Measurements from ENCODE around the gene CRBN. TPM values are rescaled to one million over a fixed set of nuclear protein-coding genes. Genes with fewer than 3 reads are reported as not detected.

Gene CRBN
- total and polyA plus RNA-seq, 5 donors from 2014 or later = 129 to 179 (median 166) TPM

DNA sequence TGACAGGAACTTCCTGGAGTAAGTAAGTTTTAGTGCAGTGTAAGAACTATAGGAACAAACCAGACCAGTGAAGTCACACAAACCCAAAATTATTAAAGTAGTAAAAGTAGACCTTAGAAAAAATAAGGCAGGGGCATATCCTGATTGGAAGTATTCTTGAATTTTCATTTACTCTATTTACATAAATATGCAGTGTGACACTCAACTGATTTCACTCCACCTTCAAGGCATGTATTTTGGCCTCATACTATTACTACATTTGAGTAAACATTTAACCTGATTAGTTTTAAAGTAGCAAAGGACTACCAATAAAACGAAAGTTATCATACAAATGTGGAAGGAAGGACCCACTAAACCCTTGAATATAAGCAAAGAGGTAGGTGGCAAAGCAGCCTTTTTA, 29.9 kb downstream of the CRBN start:
- Mint-ChIP-seq H3K9me3 (no peaks in the 10 kb centered on the region), H3K36me3 (peaks cover 42% of the 10 kb centered on the region), H3K27ac (peak overlapping the region in 2 of 3 donors; percentile 16 to 54), H3K27me3 (no peaks in the 10 kb centered on the region), H3K4me3 (no peak overlapping the region), H3K4me1 (peaks cover 4 to 26% (median 19%) of the 10 kb centered on the region in 4 donors)
- Histone ChIP-seq H3K9me3 (ENCODE audit: control insufficient read depth in 2 of 2, low read length in 2 of 2) (no peaks in the 10 kb centered on the region), H3K27me3 (ENCODE audit: control insufficient read depth, insufficient read depth, low read length) (no peaks in the 10 kb centered on the region), H3K27ac (ENCODE audit: insufficient read depth, low read length, poor library complexity, severe bottlenecking) (peak overlapping the region; percentile 38), H3K36me3 (ENCODE audit: control insufficient read depth, insufficient read depth, low read length) (peaks cover 96% of the 10 kb centered on the region), H3K4me1 (ENCODE audit: control insufficient read depth, insufficient read depth, low read length, poor library complexity, severe bottlenecking) (no peaks in the 10 kb centered on the region), H3K4me3 (ENCODE audit: low read depth, low read length) (no peak overlapping the region)
- ATAC-seq (ENCODE audit: low read depth in 2 of 2) (no peak), DNase-seq (no peak)

GRCh38 chr3:3145831-3146230, 33.7 kb downstream of the CRBN start:
- no peak overlapping the region for H3K27ac Mint-ChIP-seq
- no peaks in the 10 kb centered on the region for H3K4me1 ChIP-seq (ENCODE audit: control insufficient read depth, insufficient read depth, low read length, poor library complexity, severe bottlenecking)
- no peaks in the 10 kb centered on the region for H3K9me3 ChIP-seq (ENCODE audit: control insufficient read depth in 2 of 2, low read length in 2 of 2)
- H3K9me3 Mint-ChIP-seq = no peaks in the 10 kb centered on the region
- H3K27ac ChIP-seq (ENCODE audit: insufficient read depth, low read length, poor library complexity, severe bottlenecking) = no peak overlapping the region
- no peak for ATAC-seq (ENCODE audit: low read depth in 2 of 2)
- H3K36me3 Mint-ChIP-seq = peaks cover 42% of the 10 kb centered on the region
- DNase-seq = no peak
- no peak overlapping the region for H3K4me3 Mint-ChIP-seq
- H3K36me3 ChIP-seq (ENCODE audit: control insufficient read depth, insufficient read depth, low read length) = peaks cover 95% of the 10 kb centered on the region
- peaks cover 9 to 16% (median 11%) of the 10 kb centered on the region in 4 donors for H3K4me1 Mint-ChIP-seq
- no peaks in the 10 kb centered on the region for H3K27me3 Mint-ChIP-seq
- no peaks in the 10 kb centered on the region for H3K27me3 ChIP-seq (ENCODE audit: control insufficient read depth, insufficient read depth, low read length)
- H3K4me3 ChIP-seq (ENCODE audit: low read depth, low read length) = no peak overlapping the region

- no peaks in the 10 kb centered on the region for H3K27me3 Mint-ChIP-seq
- H3K27ac Mint-ChIP-seq = peak overlapping the region in 1 of 3 donors; percentile 6
- peaks cover 89% of the 10 kb centered on the region for H3K36me3 ChIP-seq (ENCODE audit: control insufficient read depth, insufficient read depth, low read length)
- no peak overlapping the region for H3K27ac ChIP-seq (ENCODE audit: insufficient read depth, low read length, poor library complexity, severe bottlenecking)
- no peaks in the 10 kb centered on the region for H3K4me1 ChIP-seq (ENCODE audit: control insufficient read depth, insufficient read depth, low read length, poor library complexity, severe bottlenecking)
- H3K36me3 Mint-ChIP-seq = peaks cover 63% of the 10 kb centered on the region
- no peak overlapping the region for H3K4me3 Mint-ChIP-seq
- H3K9me3 Mint-ChIP-seq = no peaks in the 10 kb centered on the region
- no peaks in the 10 kb centered on the region for H3K27me3 ChIP-seq (ENCODE audit: control insufficient read depth, insufficient read depth, low read length)
- H3K4me1 Mint-ChIP-seq = peaks cover 14 to 29% (median 22%) of the 10 kb centered on the region in 4 donors
- H3K9me3 ChIP-seq (ENCODE audit: control insufficient read depth in 2 of 2, low read length in 2 of 2) = no peaks in the 10 kb centered on the region
- DNase-seq = no peak
- H3K4me3 ChIP-seq (ENCODE audit: low read depth, low read length) = no peak overlapping the region
- ATAC-seq (ENCODE audit: low read depth in 2 of 2) = no peak
Observed at GRCh38 chr3:3141939-3142338, 37.6 kb downstream of the CRBN start.

GRCh38 chr3:3137526-3137925, 42.0 kb downstream of the CRBN start:
- Histone ChIP-seq H3K4me3 (ENCODE audit: low read depth, low read length) (no peak overlapping the region), H3K27ac (ENCODE audit: insufficient read depth, low read length, poor library complexity, severe bottlenecking) (no peak overlapping the region), H3K27me3 (ENCODE audit: control insufficient read depth, insufficient read depth, low read length) (no peaks in the 10 kb centered on the region), H3K9me3 (ENCODE audit: control insufficient read depth in 2 of 2, low read length in 2 of 2) (no peaks in the 10 kb centered on the region), H3K4me1 (ENCODE audit: control insufficient read depth, insufficient read depth, low read length, poor library complexity, severe bottlenecking) (peaks cover 13% of the 10 kb centered on the region), H3K36me3 (ENCODE audit: control insufficient read depth, insufficient read depth, low read length) (peaks cover 60% of the 10 kb centered on the region)
- peak overlapping the region in 1 of 4 donors; percentile 66 for H3K4me3 Mint-ChIP-seq
- no peaks in the 10 kb centered on the region for H3K27me3 Mint-ChIP-seq
- peaks cover 31 to 61% (median 52%) of the 10 kb centered on the region in 4 donors for H3K4me1 Mint-ChIP-seq
- H3K36me3 Mint-ChIP-seq = peaks cover 48% of the 10 kb centered on the region
- no peaks in the 10 kb centered on the region for H3K9me3 Mint-ChIP-seq
- no peak for DNase-seq
- ATAC-seq (ENCODE audit: low read depth in 2 of 2) = no peak
- H3K27ac Mint-ChIP-seq = peak overlapping the region in 2 of 3 donors; percentile 30 to 49

GRCh38 chr3:3134750-3135448, 44.6 kb downstream of the CRBN start:
- H3K4me1 ChIP-seq (ENCODE audit: control insufficient read depth, insufficient read depth, low read length, poor library complexity, severe bottlenecking) = peaks cover 16% of the 10 kb centered on the region
- no peak for DNase-seq
- Mint-ChIP-seq H3K27ac (peak overlapping the region; percentile 30 to 94 (median 34)), H3K4me1 (peaks cover 30 to 63% (median 53%) of the 10 kb centered on the region in 4 donors), H3K36me3 (peaks cover 44% of the 10 kb centered on the region), H3K9me3 (no peaks in the 10 kb centered on the region), H3K27me3 (no peaks in the 10 kb centered on the region), H3K4me3 (peak overlapping the region in 1 of 4 donors; percentile 13)
- H3K4me3 ChIP-seq (ENCODE audit: low read depth, low read length) = no peak overlapping the region
- no peaks in the 10 kb centered on the region for H3K9me3 ChIP-seq (ENCODE audit: control insufficient read depth in 2 of 2, low read length in 2 of 2)
- no peaks in the 10 kb centered on the region for H3K27me3 ChIP-seq (ENCODE audit: control insufficient read depth, insufficient read depth, low read length)
- H3K27ac ChIP-seq (ENCODE audit: insufficient read depth, low read length, poor library complexity, severe bottlenecking) = no peak overlapping the region
- H3K36me3 ChIP-seq (ENCODE audit: control insufficient read depth, insufficient read depth, low read length) = peaks cover 52% of the 10 kb centered on the region
- no peak for ATAC-seq (ENCODE audit: low read depth in 2 of 2)

DNA sequence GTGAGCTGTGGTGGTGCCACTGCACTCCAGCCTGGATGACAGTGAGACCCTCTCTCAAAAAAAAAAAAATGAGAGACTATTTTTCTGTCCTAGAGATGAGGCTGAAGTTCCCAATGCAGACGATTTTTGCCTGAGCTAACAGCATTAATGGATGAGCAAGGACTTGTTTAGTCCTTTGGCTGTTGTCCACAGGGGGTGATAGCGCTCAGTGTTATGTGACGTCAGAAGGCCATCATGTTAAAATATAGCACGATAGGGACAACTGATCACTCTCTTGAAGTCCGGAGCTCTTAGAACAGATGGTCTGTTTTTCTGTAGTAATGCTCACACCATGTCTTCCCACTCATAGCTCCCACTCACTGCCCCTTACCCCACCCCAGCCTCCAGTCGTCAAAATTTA, 46.0 kb downstream of the CRBN start:
- no peak for DNase-seq
- H3K27me3 Mint-ChIP-seq = no peaks in the 10 kb centered on the region
- H3K27ac Mint-ChIP-seq = peak overlapping the region in 2 of 3 donors; percentile 45 to 71
- no peak overlapping the region for H3K4me3 ChIP-seq (ENCODE audit: low read depth, low read length)
- peaks cover 45% of the 10 kb centered on the region for H3K36me3 ChIP-seq (ENCODE audit: control insufficient read depth, insufficient read depth, low read length)
- H3K9me3 ChIP-seq (ENCODE audit: control insufficient read depth in 2 of 2, low read length in 2 of 2) = no peaks in the 10 kb centered on the region
- no peak overlapping the region for H3K27ac ChIP-seq (ENCODE audit: insufficient read depth, low read length, poor library complexity, severe bottlenecking)
- H3K9me3 Mint-ChIP-seq = no peaks in the 10 kb centered on the region
- peaks cover 26 to 71% (median 54%) of the 10 kb centered on the region in 4 donors for H3K4me1 Mint-ChIP-seq
- H3K36me3 Mint-ChIP-seq = peaks cover 36% of the 10 kb centered on the region
- H3K4me1 ChIP-seq (ENCODE audit: control insufficient read depth, insufficient read depth, low read length, poor library complexity, severe bottlenecking) = peaks cover 30% of the 10 kb centered on the region
- no peaks in the 10 kb centered on the region for H3K27me3 ChIP-seq (ENCODE audit: control insufficient read depth, insufficient read depth, low read length)
- H3K4me3 Mint-ChIP-seq = no peak overlapping the region
- ATAC-seq (ENCODE audit: low read depth in 2 of 2) = no peak

- no peak for DNase-seq
- peak overlapping the region; percentile 23 for H3K27ac ChIP-seq (ENCODE audit: insufficient read depth, low read length, poor library complexity, severe bottlenecking)
- ATAC-seq (ENCODE audit: low read depth in 2 of 2) = no peak
- peaks cover 27 to 69% (median 42%) of the 10 kb centered on the region in 4 donors for H3K4me1 Mint-ChIP-seq
- no peaks in the 10 kb centered on the region for H3K9me3 ChIP-seq (ENCODE audit: control insufficient read depth in 2 of 2, low read length in 2 of 2)
- H3K27me3 ChIP-seq (ENCODE audit: control insufficient read depth, insufficient read depth, low read length) = no peaks in the 10 kb centered on the region
- H3K36me3 Mint-ChIP-seq = peaks cover 20% of the 10 kb centered on the region
- peak overlapping the region in 2 of 4 donors; percentile 25 to 41 for H3K4me3 Mint-ChIP-seq
- H3K9me3 Mint-ChIP-seq = no peaks in the 10 kb centered on the region
- no peak overlapping the region for H3K4me3 ChIP-seq (ENCODE audit: low read depth, low read length)
- peaks cover 49% of the 10 kb centered on the region for H3K4me1 ChIP-seq (ENCODE audit: control insufficient read depth, insufficient read depth, low read length, poor library complexity, severe bottlenecking)
- H3K27ac Mint-ChIP-seq = peak overlapping the region in 1 of 3 donors; percentile 98
- peaks cover 27% of the 10 kb centered on the region for H3K36me3 ChIP-seq (ENCODE audit: control insufficient read depth, insufficient read depth, low read length)
- H3K27me3 Mint-ChIP-seq = peaks cover 14% of the 10 kb centered on the region
Observed at GRCh38 chr3:3129579-3129978, 49.9 kb downstream of the CRBN start.

Data from CD4-positive, CD25-positive, alpha-beta regulatory T cell (primary cell).